Activated T-cell treated with anti-CD3 and anti-CD28 coated beads for 24 hours (primary cell): Measurements from ENCODE around the gene PRMT1.
"Not testable (repeated sequence)": the region's sequence is repeated elsewhere in the genome, so short reads cannot be mapped to it uniquely, and the experiment has no call there.

Experiments
- DNase-seq: peaks from one replicate; pipeline ENCODE4 v3.0.0-alpha.2; 2020; ENCODE audit warnings: low read depth

The PRMT1 gene

DNA sequence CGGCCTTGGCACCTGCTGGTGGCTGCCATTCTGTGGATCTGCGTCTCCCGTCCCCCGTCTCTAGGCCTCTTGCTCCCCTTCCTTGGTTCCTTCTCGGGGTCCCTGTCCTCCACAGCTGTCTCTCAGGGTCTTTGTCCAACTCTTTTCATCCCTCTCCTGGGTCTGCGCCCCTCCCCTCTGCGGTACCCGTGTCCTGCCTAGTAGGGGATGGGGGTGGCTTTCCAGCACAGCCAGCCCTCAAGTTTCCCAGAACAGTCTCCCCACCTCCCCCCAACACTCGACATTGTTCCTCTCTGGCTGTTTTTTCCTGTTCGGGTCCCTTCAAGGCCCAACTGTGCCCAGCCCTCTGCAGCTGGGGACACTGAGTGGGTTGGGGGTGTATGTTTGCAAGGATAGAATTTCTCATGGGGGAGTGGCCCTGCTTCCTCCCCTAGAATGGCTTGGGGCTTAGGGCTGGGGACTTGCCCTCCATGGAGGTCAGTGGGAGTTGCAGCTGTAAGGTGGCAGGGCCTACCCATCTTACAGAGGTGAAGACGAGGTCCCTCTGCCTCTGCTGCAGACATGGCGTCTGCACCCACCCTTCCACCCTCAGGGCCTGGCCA is 11.6 kb downstream of the PRMT1 start:
- no peak for DNase-seq

DNA sequence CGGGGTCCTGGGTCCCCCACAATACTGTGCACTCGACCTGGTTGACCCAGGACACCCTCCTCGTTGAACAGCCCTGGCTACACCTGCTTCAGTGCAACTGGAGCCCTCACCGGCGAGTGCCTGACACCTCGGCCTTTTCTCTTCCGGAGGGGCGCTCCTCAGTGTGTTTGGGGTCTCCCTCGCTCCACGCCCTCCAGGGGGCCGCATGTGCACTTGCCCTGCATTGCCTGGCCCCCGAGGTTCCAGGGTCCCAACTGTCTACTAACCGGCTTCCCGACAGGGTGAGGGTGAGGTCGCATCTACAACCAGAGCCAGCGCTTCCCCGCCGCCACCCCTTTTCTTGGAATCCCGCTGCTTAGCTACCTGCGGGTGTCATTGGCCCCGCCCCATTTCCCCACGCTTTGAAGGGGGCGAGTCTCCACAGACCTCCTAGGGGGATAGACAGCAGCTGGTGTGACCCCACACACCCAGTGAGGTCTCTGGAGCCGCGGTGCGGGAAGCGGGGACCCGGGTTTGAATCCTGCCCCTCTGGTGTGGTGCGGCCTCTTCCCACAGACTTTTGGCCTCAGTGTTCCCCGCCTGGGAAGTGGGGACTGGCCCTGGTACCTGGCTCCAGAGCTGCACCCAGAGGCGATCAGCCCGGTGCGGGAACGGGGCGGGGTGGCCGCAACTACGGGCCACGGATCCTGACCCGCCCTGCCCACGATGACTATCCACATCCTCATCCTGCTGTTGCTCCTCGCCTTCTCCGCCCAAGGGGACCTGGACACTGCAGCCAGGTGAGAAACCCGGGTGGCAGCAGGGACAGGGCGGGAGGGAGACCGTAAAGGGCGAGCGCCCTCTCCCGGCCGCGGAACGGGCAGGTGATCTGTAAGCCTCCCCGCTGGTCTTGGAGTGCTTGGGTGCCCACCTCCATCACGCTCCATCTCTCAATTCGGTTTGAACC is 12.3 kb downstream of the PRMT1 start, which contains the start of gene ADM5:
TSS of gene ADM5 (plus strand) at position 462 of the 946 bp plus-strand sequence. CDS start at position 706, 244 bp downstream.
- no peak for DNase-seq

DNA sequence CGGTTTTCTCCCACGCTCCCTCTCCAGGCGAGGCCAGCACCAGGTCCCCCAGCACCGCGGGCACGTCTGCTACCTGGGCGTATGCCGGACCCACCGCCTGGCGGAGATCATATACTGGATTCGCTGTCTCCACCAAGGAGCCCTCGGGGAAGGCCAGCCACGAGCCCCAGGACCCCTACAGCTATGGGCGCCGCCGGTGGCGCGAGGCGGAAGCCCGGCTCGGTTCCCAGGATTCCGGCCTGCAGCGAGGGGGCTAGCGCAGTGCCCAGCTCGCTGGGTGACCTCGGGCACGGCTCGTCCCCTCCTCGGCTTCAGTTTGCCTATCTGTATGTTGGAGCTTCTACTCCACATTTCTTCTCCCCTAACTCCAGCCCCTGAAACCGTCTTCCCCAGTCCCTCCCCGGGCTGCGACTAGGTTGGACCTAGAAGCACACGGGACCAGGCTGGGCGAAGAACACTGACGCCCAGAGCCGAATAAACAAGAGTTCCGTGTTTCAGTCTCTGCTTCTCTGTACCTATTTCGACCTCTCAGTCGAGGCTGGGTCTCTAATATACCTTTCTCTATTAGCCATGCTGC is 13.1 kb downstream of the PRMT1 start:
- DNase-seq: no peak

DNA sequence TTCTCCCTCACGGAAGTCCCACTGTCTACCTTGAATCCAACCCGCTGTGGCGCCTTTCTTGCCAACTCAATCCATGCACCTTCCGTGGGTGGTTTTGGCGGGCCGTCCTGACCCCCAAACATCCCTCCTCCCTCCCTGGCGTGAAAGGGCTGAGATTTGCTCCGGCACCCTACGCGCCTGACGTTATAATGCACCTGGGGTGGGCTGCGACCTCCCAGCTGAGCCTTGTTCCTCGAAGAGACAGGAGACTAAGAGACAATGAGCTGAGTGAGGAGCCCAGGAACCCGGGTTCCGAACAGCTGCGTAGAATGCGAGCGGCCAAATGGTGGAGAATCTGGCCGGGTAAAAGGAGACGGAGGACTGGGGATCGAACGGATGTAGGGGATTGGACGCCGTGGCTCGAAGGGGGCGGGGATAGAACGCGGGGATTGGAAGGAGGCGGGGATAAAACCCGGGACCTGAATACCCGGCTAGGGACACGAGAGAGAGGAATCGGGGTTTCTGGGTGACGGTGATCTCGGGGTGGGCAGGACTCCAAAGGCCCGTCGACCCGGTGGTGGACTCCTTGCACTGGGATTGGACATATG is 13.7 kb downstream of the PRMT1 start, which contains the start of gene CPT1C:
TSS of gene CPT1C (plus strand) at position 461 of the 587 bp plus-strand sequence. CDS start 1,137 bp downstream, outside the sequence.
- peak; percentile 48 for DNase-seq

DNA sequence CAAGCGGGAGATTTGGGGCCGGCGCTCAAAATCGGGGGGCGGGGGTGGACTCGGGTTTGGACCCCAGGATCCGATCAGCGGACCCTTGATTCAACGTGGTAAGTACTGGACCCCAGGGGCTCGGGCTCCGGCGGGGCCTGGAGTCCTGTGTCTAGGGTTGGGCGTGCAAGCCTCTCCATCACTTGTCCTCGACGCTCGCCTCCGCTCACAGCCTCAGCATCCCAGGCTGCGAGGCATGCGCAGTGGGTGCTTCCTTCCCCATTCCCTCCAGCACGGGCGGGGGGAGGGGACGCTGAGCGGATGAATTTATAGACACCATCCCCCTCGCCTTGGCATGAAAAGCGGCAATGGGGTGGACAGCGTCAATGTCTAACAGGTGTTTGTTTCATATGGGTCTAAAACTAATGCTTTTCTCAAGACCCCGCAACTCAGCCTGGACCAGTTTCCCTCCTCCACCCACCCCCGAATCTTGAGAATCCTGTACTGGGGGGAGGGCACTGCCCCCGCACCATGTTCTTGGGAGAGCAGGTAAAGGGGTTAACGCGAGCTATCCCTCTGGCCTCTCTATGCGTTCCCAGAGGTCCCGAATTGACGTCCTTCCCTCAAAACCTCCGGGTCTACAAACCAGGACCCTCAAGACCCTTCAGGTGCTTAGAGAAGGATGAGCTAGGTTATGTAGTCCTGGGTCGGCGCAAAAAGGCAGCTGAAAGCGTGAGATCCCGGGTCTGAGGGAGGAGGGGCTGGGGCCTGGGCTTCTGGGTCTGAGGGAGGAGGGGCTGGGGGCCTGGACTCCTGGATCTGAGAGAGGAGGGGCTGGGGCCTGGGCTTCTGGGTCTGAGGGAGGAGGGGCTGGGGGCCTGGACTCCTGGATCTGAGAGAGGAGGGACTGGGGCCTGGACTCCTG is 14.4 kb downstream of the PRMT1 start:
- DNase-seq: no peak

DNA sequence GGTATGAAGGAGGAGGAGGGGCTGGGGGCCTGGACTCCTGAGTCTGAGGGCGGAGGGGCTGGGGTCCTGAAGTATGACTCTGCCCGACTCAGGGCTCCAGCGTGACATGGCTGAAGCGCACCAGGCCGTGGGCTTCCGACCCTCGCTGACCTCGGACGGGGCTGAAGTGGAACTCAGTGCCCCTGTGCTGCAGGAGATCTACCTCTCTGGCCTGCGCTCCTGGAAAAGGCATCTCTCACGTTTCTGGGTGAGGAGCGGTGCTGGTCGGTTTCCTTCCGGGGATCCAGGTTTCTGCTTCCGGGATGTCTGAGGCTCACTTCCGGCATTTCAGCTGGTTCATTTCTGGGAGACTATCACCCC is 15.1 kb downstream of the PRMT1 start:
- no peak for DNase-seq

DNA sequence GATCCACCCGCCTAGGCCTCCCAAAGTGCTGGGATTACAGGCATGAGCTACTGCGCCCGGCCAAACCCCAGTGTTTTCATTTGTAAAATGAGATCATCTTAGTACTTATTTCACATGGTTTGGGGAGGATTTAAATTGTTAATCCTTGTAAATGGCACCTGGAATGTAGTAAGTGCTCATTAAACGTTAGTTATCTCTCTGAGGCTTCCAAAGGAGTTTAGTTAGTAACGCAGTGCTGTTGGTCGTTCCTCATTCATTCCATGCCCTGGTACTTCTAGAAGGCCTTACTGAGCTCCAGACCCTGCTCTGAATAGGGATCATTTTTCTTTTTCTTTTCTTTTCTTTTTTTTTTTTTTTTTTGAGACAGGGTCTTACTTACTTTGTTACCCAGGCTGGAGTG is 19.0 kb downstream of the PRMT1 start:
- DNase-seq: no peak

DNA sequence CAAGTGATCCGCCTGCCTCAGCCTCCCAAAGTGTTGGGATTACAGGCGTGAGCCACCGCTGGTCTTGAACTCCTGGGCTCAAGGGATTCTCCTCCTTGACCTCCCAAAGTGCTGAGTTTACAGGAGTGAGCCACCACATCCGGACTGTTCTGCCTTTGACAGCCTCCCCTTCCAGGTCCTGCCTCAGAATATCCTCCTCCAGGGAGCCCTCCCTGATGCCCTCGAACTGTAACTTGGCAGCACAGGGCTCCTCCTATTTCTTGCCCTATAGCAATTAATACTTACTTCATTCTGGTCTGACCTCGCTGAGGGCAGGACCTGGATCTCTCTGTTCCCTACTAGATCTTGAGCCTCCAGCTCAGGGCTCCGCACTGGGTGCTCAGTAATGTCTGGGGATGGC is 19.8 kb downstream of the PRMT1 start:
- no peak for DNase-seq

DNA sequence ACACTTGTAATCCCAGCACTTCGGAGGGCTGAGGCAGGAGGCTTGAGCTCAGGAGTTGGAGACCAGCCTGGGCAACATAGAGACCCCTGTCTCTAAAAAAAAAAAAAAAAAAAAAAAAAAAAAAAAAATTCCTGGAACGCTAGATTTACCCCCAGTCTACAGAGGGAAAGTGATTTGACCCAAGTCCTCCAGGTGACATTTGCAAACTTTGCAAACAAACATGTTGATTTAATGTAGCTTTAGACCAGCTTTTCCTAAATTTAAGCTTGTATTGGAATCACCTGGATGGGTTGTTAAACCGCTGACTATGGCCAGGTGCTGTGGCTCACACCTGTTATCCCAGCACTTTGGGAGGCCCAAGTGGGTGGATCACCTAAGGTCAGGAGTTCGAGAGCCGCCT is 22.3 kb downstream of the PRMT1 start:
- no peak for DNase-seq

DNA sequence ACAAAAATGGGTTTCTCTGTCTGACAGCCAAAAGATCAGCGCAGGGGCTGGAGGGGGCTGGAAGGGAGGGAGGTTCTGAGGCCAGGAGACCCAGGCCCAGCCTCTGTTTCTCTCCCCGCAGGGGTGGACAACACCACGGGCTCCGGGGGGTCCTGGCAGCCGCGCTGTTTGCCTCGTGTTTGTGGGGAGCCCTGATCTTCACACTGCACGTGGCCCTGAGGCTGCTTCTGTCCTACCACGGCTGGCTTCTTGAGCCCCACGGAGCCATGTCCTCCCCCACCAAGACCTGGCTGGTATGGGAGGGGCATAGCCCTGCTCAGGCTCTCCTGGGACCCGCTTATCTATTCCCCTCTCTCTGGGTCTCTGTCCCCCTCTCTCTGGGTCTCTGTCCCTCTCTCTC is 23.5 kb downstream of the PRMT1 start:
- DNase-seq: no peak

DNA sequence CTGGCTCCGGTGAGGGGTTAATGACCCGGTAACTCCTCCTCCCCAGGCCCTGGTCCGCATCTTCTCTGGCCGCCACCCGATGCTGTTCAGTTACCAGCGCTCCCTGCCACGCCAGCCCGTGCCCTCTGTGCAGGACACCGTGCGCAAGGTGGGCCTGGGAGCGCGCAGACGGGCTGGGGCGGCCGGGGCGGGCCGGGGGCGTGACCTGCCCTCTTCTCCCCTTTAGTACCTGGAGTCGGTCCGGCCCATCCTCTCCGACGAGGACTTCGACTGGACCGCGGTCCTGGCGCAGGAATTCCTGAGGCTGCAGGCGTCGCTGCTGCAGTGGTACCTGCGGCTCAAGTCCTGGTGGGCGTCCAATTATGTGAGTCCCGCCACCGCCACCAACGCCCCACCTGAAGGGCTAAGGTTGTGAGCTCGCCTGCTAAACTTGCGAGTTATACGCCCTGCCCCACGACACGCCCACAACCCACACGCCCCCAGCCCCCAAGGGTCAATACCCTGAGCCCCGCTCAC is 24.3 kb downstream of the PRMT1 start:
- no peak for DNase-seq

DNA sequence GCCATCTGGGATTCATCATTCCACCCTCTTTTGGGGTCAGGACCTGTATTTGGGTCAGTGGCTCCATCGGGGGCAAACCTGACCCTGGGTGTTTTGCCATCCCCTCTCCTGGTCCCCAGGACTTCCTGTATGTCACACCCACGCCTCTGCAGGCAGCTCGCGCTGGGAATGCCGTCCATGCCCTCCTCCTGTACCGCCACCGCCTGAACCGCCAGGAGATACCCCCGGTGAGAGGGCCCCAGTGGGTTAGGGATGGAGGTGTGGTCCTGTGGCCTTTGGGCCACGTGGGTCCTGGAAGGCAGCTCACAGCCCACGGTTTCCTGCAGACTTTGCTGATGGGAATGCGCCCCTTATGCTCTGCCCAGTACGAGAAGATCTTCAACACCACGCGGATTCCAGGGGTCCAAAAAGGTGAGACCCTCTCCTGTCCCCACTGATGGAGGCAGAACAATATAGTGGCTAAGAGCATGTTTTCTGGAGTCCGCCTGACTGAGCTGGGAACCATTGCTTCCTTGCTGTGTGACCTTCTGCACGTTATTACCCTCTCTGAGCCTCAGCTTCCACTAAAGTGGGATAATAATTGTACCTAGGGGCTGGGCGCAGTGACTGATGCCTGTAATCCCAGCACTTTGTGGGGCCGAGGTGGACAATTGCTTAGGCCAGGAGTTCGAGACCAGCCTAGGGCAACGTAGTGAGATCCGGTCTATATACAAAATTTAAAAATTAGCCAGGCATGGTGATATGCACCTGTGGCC is 28.0 kb downstream of the PRMT1 start:
- no peak for DNase-seq

DNA sequence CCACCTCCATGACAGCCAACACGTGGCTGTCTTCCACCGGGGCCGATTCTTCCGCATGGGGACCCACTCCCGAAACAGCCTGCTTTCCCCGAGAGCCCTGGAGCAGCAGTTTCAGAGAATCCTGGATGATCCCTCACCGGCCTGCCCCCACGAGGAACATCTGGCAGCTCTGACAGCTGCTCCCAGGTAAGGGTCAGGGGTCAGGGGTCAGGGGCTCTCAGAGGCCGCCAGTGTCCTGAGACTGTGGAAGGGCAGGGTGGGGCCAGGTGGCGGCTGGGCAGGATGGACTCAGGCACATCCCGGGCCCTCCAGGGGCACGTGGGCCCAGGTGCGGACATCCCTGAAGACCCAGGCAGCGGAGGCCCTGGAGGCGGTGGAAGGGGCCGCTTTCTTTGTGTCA is 28.8 kb downstream of the PRMT1 start:
- no peak for DNase-seq

DNA sequence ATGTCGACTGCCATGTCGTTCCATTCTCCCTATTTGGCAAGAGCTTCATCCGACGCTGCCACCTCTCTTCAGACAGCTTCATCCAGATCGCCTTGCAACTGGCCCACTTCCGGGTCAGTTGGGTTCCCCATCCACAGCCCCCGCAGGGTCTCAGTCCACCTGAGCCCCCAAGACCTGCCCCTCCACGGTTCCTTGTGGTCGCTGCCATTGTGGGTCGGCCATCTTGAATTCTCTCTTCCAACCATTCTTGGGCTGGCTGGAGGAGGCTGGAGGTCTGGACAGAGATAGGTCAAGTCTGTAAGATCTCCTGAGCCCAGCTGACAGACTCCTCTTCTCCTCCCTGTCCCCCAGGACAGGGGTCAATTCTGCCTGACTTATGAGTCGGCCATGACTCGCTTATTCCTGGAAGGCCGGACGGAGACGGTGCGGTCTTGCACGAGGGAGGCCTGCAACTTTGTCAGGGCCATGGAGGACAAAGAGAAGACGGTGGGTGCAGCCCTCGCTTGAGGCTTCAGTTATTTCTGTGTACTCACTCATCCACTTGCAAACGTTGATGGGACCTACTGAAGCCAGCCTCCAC is 33.4 kb downstream of the PRMT1 start:
- DNase-seq: no peak

DNA sequence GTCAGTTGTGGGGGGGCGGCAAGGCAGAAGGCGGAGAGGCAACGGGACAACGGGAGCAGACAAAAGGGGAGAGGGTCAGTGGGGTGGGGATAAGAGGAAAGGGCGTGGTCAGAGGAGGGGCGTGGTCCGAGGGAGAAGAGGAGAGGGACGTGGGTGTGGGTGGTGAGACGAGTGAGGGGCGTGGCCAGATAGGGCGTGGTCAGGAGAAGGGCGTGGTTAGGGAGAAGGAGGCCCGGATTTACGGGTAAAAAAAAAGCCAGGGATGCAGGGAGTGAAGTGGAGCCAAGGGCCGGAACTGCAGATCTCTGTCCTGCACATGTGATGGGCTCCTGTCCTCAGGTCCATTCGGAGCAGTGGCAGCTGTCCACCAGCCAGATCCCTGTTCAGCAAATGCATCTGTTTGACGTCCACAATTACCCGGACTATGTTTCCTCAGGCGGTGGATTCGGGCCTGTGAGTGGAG is 35.4 kb downstream of the PRMT1 start:
- no peak for DNase-seq

DNA sequence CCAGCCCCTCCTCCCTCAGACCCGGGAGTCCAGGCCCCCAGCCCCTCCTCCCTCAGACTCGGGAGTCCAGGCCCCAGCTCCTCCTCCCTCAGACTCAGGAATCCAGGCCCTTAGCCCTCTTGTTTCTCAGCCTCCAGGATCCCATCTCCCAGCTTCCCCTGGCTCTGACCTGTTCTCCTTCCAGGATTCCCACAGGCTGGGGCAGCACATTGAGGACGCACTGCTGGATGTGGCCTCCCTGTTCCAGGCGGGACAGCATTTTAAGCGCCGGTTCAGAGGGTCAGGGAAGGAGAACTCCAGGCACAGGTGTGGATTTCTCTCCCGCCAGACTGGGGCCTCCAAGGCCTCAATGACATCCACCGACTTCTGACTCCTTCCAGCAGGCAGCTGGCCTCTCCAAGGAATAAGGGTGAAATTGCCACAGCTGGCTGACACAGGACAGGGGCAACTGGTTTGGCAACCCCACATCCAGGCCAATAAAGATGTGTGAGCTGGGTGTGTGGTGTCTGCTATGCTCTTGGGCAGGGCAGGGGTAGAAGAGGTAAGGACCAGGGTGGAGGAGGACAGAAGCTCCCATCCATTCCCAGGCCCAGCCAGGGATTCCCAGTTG is 36.3 kb downstream of the PRMT1 start:
- no peak for DNase-seq

DNA sequence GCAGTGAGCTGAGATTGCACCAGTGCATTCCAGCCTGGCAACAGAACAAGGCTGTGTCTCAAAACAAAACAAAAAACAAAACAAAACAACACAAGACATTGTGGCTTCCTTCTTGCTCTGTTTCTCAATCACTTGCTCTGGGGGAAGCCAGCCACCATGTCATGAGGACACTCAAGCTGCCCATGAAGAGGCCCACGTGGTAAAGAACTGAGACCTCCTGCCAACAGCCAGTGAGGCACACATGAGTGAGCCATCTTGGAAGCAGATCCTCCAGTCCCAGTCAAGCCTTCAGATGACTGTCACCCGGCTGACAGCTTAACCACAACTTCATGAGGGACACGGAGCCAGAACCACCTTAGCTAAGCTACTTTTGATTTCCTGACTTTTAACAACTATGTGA is 39.1 kb downstream of the PRMT1 start:
- DNase-seq: no peak

DNA sequence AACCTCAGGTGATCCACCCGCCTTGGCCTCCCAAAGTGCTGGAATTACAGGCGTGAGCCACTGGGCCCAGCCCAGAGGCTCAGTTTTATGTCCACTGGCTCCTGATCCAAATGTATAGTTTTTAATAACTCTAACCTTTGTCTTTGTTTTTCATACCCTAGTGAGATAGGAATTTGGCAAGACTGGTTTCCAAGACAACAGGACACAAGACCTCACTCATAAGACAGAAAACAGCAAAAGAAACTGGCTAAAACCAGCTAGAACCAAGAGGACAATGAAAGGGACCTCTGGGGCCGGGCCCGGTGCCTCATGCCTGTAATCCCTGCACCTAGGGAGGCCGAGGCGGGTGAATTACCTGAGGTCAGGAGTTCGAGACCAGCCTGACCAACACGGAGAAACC is 41.4 kb downstream of the PRMT1 start:
- no peak for DNase-seq

DNA sequence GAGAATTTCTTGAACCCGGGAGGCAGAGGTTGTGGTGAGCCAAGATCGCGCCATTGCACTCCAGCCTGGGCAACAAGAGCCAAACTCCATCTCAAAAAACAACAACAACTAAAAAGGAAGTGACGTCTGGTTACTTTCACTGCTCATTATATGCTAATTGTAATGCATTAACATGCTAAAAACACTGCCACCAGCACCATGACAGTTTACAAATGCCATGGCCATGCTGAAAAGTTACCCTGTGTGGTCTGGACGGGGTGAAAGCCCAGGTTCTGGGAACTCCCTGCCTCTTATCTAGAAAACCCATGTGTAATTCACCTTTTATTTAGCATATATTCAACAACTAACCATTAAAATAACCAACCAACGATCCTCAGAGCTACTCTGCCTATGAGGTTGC is 41.9 kb downstream of the PRMT1 start:
- DNase-seq: no peak

DNA sequence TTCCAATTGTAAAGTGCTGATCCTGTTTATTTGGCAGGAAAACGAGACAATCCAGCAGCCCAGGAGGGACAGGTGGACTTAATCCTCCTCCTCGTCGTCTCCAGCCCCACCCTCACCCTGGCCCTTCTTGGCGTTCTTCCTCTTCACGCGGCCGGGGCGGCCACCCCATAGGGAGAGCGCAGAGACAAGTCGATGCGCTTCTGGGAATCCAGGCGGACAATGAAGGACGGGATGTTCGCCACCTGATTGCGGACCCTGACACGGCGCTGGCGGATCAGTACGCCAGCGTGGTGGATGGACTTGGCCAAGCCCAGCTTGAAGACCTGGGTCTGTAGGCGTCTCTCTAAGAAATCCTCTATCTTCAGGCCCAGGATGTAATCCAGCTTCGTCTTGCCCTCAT is 42.3 kb downstream of the PRMT1 start:
- DNase-seq: not testable (repeated sequence)
